NAMALWA (cell line): Measurements from ENCODE around the gene MID1.

ENCODE experiments used
- DNase-seq: peaks from one replicate; pipeline ENCODE4 v3.0.0-alpha.2; 2015; ENCODE audit warnings: low spot score

The MID1 gene

DNA sequence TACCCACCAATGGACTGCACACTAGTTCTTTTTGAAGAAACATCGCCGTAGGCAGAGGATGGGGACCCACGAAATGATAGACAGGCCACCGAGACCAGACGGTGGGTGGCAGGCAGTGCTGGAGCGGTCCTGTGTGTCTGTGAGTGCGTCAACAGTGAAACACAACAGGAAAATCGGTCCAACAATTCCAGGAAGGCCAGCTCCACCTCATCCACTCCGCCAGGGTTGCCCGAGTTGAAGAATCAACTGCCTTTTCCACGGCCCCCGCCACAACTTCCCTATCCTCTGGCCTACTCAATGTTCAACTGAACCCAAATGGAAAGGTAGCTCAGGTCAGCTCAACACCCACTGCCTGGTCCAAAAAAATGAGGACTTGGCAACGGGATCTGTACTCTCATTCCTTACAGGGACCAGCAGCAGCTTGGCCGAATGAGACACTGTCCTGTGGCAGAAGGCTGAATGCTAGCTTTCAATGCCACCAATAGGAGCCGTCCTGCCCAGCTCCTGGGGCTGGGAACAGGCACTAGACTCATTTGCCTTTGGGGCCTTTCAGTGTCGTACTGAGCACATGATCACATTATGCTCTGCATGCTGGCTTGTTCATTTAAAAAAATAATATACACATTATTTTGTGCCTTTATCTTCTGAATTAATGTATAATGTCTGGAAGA lies 43.5 kb downstream of the MID1 start:
- no peak for DNase-seq

DNA sequence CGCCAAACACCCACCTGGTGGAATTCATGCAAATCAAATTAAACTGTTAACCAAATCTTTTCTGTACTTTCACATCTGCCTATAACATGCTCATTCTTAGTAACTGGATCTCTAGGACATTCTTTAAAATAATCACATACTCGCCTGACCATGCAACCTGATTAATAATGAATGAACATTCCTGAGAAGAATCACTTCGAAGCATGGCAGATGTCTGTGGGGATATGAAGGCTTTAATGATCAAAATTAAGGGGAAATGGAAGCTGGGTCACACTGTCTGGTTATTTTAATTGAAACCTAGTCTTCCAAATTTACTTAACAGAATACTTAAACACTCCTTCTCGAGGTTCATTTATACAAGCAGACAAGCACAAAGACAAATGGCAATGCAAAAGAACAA lies 44.2 kb downstream of the MID1 start:
- no peak for DNase-seq

GRCh38 chrX:10574663-10575062 lies 45.7 kb downstream of the MID1 start:
- DNase-seq: no peak

GRCh38 chrX:10571260-10571659 lies 49.1 kb downstream of the MID1 start:
- DNase-seq: no peak

DNA sequence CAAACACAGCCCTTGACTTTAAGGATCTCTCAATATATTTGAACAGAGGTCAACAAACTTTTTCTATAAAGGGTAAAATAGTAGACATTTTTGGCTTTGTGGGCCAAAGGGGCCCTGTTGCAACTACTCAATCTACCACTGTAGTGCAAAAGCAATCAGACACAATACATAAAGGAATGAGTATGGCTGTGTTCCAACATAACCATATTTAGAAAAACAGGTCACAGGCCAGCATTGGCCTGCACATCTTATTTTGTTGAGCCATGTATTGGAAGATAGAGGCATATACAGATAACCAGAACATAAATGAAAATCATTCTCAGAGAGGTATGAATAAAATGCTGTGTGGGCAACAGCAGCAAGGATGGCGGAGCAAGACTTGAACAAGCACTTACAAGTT lies 49.8 kb downstream of the MID1 start:
- DNase-seq: no peak

GRCh38 chrX:10569946-10570345 lies 50.4 kb downstream of the MID1 start:
- no peak for DNase-seq

- DNase-seq: no peak
Measured at GRCh38 chrX:10568428-10568827, 52.0 kb downstream of the MID1 start.

- no peak for DNase-seq
Measured at GRCh38 chrX:10567136-10567535, 53.2 kb downstream of the MID1 start.

DNA sequence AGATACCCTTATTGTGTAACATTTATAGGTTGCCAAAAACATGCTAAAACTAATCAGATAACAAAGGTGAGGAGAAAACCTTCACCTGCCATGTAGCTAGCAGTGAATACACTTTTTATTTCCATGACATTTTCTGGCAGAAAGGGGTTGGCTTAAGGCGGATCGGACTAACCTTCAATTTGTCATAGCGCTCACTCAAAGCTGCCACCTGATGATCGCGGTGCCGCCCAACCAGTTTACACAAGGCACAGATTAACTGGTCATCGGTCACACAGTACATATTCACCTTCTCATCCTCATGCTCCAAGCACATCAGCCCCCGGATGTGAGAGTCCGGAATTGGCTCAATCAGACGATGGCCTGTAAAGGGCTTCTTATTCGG lies 53.7 kb downstream of the MID1 start:
- DNase-seq: no peak

DNA sequence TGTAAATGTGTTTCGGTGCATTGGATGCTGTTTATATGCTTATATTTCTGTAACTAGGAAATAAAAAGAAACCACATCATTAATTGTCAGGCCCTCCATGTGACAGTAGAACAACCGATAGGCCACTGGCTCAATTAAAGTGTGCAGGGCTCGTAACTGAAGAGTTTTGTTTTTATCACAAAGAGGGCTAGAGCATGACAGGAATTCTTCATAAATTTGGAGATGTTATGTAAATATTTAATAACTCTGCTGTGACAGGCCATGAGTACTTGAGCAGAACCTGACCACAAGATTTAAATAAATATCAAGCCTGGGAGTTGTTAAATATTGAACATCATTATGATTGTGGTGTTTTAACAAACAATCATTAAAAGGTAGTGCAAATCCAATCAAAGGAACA lies 55.9 kb downstream of the MID1 start:
- DNase-seq: no peak

DNA sequence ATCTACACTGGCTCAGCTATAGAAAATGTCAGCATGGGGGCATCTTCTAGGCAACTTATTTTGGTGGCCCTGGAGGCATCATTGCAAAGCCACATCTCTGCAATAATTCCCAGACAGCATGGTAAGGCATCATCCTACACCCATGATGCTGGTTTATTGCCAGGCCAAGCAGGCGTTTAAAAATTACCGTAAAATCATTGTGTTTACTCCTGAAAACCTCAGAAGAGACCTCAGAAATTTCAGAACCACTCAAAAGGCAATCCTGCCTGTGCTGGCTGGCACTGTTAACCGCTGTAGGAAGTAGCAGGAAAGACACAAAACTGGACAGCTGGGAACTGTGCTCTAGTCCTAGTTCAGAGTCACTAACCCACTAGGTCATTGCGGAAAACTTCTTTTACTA lies 63.2 kb downstream of the MID1 start:
- DNase-seq: no peak

GRCh38 chrX:10556405-10556804 lies 64.0 kb downstream of the MID1 start:
- DNase-seq: no peak

DNA sequence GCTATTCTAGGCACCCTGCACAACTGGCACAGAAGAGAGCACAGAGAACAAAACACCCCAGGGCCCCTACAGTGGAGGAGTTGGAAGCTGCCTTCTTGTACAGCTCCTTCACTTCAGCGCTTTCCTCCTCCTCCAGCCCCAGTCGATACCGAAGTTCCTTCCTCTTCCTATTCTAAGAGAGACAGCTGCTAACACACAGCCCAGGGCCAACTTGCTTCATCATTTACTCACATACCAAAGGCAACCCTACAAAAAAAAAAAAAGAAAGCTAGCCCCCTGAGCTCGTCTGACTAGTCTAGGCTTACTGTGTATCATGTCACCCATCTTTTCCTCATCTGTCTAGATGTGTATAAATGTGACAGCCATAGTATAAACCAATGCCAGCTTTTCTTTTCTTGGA lies 64.5 kb downstream of the MID1 start:
- DNase-seq: no peak

DNA sequence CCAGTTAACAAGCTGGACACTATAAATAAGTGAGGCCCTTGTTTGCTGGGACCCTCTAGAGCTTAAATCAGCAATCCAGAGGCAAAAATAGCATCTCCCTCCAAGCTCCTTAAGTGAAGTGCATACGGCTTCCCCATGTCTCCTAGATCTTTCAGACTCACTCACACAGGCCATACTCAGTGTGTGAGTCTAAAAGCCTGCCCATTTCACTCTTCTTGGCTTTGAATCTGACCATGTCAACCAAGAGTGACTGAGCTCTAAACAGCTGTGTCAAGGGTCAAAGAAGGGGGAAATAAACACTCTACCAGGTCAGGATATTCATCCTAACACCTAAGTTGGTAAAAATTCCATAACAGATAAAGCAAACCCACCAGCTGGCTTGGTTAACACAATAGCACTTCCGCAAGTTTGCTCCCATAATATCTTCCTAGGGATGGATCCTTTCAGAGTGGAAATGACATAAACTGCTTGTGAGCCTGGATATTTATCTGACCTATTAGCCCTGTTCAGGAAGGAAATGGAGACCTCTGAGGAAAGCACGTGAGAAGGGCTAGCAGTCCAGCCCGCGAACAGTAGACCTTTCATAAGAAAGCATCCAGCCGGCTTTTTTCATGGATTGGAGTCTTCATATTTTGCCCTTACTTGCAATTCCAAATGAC lies 65.6 kb downstream of the MID1 start:
- DNase-seq: no peak

GRCh38 chrX:10549280-10549679 lies 71.1 kb downstream of the MID1 start:
- no peak for DNase-seq

DNA sequence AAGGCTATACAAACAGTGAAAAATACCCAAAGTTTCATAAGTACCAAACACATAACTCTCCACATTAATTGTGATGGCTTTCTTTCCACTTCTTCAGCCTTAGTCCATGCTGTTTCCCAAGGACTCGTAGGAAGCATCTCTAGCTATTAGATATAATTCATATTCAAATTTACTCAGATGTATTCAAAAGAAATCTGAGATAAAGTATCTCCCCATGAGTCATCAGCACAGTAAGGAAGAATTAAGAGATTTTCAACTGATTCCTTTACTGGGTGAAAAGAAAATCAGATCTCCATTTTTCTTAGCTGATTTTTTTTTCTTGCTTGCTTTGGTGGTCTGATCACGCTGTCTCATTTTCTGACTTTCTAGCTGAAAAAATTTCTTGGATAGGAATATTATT lies 71.7 kb downstream of the MID1 start:
- no peak for DNase-seq

GRCh38 chrX:10545882-10546281 lies 74.5 kb downstream of the MID1 start:
- DNase-seq: no peak

DNA sequence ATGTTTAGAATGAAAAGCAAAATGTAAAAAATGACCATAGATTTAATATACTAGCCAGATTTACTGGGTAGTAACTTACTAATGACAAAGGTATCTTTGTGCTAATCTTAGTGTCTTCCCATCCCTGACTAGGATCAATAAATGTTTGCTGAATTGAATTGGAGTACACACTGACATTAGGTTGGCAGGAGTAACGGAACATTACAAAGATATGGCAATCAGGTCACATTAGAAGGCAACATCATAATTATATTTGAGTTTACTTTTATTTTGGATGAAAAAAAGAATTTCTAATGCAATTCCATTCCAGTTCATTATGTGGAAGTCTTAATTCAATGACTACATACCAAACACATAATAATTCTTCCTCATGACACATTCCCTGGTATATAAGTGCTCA lies 77.8 kb downstream of the MID1 start:
- DNase-seq: no peak

DNA sequence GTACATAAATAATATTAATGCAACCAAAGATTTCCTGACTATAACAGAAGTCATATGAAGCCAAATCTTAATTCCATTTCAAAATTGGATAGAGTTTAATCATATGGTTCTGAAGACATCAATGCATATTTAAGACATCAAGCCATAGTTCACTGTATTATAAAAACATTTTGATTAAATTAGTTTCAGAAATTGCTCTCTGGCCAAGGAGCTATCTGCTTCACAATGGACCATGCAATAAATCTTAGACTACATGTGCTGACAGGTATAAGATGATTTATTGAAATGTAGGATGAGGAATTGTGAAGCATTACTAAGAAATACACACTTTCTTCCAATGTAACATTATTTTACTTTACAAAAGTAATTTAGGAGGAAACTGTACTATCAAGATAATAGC lies 81.6 kb downstream of the MID1 start:
- no peak for DNase-seq

- no peak for DNase-seq
Measured at GRCh38 chrX:10537308-10537707, 83.1 kb downstream of the MID1 start.

DNA sequence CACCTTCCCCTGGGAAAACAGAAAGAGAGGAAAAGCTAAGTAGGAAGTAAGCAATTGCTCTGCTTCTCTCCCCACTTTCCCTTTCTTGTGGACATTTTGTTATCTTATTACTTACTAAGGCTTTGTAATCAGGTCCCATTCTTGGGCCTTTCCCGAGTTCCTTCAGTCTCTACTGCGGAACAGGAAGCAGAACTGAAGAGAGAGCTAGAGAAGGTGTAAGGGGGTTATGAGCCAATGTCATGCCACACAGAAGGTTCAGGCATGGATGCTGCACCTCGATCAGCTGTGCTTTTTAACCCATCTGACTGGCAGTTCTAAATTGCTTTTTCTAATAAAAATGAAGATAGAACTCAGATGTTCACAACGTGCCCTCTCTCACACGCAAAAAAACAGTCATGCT lies 83.6 kb downstream of the MID1 start:
- DNase-seq: no peak

DNA sequence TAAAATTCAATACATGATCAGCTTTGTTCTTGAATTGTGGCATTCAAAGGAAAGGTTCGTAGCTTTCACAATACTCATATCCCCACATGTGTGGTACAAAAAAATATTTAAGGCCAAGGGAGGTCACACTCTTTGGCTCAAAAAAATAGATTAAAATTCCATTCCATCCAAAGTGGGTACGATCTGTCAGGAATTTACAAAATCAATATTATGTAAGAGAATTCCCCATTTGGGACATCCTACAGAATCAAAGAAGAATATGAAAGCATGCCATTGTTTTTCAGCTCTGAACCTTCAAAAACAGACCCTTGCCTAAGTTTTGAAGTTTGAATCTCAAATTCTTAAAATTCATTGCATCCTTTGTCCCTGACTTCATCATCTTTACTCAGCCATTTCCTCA lies 85.8 kb downstream of the MID1 start:
- DNase-seq: no peak

DNA sequence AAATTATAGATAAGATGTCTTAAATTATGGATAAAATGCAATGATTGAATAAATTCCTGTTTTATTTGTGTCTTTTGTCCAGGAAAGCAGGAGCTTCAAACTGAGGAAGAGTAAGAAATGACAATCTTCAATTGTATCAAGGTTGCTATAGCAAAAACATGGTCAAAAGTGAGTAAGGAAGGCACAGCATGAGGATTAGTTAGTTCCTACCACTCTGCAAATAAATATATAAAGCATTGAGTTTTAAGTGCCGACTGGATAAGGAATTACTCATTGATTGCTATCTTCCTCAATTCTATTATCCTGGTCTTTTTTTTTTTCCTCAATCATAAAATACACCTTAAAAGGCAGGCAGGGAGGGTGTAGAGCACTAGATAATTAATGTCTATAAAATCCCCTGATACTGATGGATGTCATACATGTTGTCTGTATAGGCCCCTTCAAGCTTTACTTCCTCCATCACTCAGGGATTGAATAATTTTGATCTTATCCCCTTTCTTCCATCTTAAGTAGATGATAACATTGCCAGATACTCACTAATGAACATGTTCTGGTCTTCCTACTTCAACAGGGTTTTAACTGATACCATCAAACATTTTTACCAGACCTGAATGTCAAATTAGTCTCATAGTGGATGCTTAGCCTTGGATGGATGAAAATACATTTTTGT lies 86.6 kb downstream of the MID1 start:
- DNase-seq: no peak

GRCh38 chrX:10531927-10532326 lies 88.5 kb downstream of the MID1 start:
- DNase-seq: no peak
